Panc1 (cell line): ENCODE data around the gene GRIK1. TPM values are rescaled to one million over a fixed set of nuclear protein-coding genes. Genes with fewer than 3 reads are reported as not detected.

Experiments used
- ATAC-seq: fragments of 200-7000 bp; cut with Tn5 transposase; 2 replicates; pipeline ENCODE4 v1.9.1; 2020; ENCODE audit warnings: mild to moderate bottlenecking, moderate library complexity
- BruUV-seq: library from RNA; stranded (reverse); fragments of 400-500 nt; replicated peaks from 2 replicates; lab custom pipeline; 2021; lab: Mats Ljungman, UMichigan
- CTCF ChIA-PET: fragments of 300-600 bp; sonication (Branson Sonifier 250); formaldehyde crosslinking; loops from one replicate; lab custom pipeline; 2022; ENCODE audit warnings: antibody characterized with exemption; lab: Charles Lee
- POLR2A ChIA-PET: fragments of 300-600 bp; sonication (Branson Sonifier 250); formaldehyde crosslinking; loops from one replicate; lab custom pipeline; 2022; ENCODE audit warnings: antibody characterized with exemption; lab: Charles Lee
- DNase-seq: peaks from one replicate; pipeline ENCODE4 v3.0.0-alpha.2; 2010; ENCODE audit warnings: low read depth, low spot score
- H3K27ac ChIP-seq: 2 replicates; pipeline ENCODE4 v1.5.1; 2011; ENCODE audit warnings: mild to moderate bottlenecking, low read length, inconsistent platforms
- H3K27me3 ChIP-seq: fragments of 200-500 bp; sonication (Bioruptor generic); 2 replicates; pipeline ENCODE4 v1.6.0; 2014; ENCODE audit warnings: low read length, inconsistent platforms; ENCODE audit not compliant: control insufficient read depth, insufficient read depth
- H3K36me3 ChIP-seq: fragments of 200-500 bp; sonication (Bioruptor generic); 2 replicates; pipeline ENCODE4 v1.5.1; 2014; ENCODE audit warnings: inconsistent platforms, mild to moderate bottlenecking, low read length, moderate library complexity; ENCODE audit not compliant: control insufficient read depth, insufficient read depth
- H3K4me1 ChIP-seq: 2 replicates; pipeline ENCODE4 v1.5.1; 2011; ENCODE audit warnings: inconsistent platforms, mild to moderate bottlenecking, low read length, moderate library complexity; ENCODE audit not compliant: control insufficient read depth, insufficient read depth
- H3K4me3 ChIP-seq, 2 experiments: 2 replicates each; pipeline ENCODE4 v1.5.1; 2011 to 2012; ENCODE audit warnings: low read depth in 2 of 2, low read length in 2 of 2, mild to moderate bottlenecking in 2 of 2, inconsistent platforms in 1 of 2, moderate library complexity in 1 of 2
- H3K9me3 ChIP-seq: fragments of 200-500 bp; sonication (Bioruptor generic); 2 replicates; pipeline ENCODE4 v1.5.1; 2014; ENCODE audit warnings: low read depth, mild to moderate bottlenecking, inconsistent platforms, low read length, moderate library complexity; ENCODE audit not compliant: control insufficient read depth, insufficient read depth
- CTCF ChIP-seq: fragments of 450-650 bp; IDR thresholded peaks from 2 replicates; pipeline ENCODE4 v1.5.1; 2017; ENCODE audit warnings: mild to moderate bottlenecking
- POLR2AphosphoS5 ChIP-seq: IDR thresholded peaks from 2 replicates; pipeline ENCODE4 v1.6.1; 2012; ENCODE audit warnings: mild to moderate bottlenecking, low read depth, low read length, moderate library complexity
- REST ChIP-seq, 2 experiments: IDR thresholded peaks; 2 replicates each; pipeline ENCODE4 v1.6.1; 2011 to 2012; ENCODE audit warnings: low read depth in 2 of 2, control low read depth in 1 of 2, low read length in 1 of 2, mild to moderate bottlenecking in 1 of 2, moderate library complexity in 1 of 2; ENCODE audit not compliant: insufficient read depth in 1 of 2
- SIN3A ChIP-seq: IDR thresholded peaks from 2 replicates; pipeline ENCODE4 v1.6.1; 2012; ENCODE audit warnings: low read depth, mild to moderate bottlenecking, low read length, moderate library complexity, borderline replicate concordance; ENCODE audit not compliant: insufficient read depth
- TCF7L2 ChIP-seq: IDR thresholded peaks from 2 replicates; pipeline ENCODE4 v1.6.1; 2011; ENCODE audit warnings: mild to moderate bottlenecking, low read depth, low read length, inconsistent platforms
- in situ Hi-C: cut with HindIII; loops from 2 replicates; pipeline ENCODE4 v1.10.0; 2016; ENCODE audit warnings: low sequenced_read_pairs, low pct_unique_long_range_greater_than_20kb
- intact Hi-C: fragments of 100-400 bp; cut with micrococcal nuclease; formaldehyde crosslinking; loops from one replicate; pipeline ENCODE4 v1.10.0; 2022; ENCODE audit not compliant: unreplicated experiment
- total RNA-seq: library from RNA; stranded (reverse); gene quantifications from one replicate; pipeline ENCODE4 v1.2.1, GENCODE V29; 2021; ENCODE audit not compliant: unreplicated experiment

Gene GRIK1
- total RNA-seq, 1 experiment from 2014 or later = not detected

GRCh38 chr21:29538115-29538514 lies 401.7 kb downstream of the GRIK1 start:
- H3K9me3 ChIP-seq = no peaks in the 10 kb centered on the region
- no peaks in the 10 kb centered on the region for H3K4me1 ChIP-seq
- no peaks in the 10 kb centered on the region for H3K27me3 ChIP-seq
- H3K36me3 ChIP-seq = no peaks in the 10 kb centered on the region
- POLR2A ChIA-PET = no interaction called here
- H3K27ac ChIP-seq = no peak overlapping the region
- intact Hi-C loops (no loop called here), in situ Hi-C loops (no loop called here)
- DNase-seq (no peak), ATAC-seq (no peak)
- H3K4me3 ChIP-seq = no peak overlapping the region
- CTCF ChIA-PET = no interaction called here
- TF ChIP-seq POLR2AphosphoS5 (no peak), SIN3A (no peak), CTCF (no peak), REST (IDR thresholded peaks at IDR 0.05; ENCODE audit: insufficient read depth in 1 of 2, low read depth in 2 of 2, low read length in 1 of 2) (no peak), TCF7L2 (no peak)
- no TSS peak for BruUV-seq

GRCh38 chr21:29534448-29534847 lies 405.3 kb downstream of the GRIK1 start:
- ChIA-PET POLR2A (no interaction called here), CTCF (no interaction called here)
- Histone ChIP-seq H3K27me3 (no peaks in the 10 kb centered on the region), H3K9me3 (no peaks in the 10 kb centered on the region), H3K27ac (no peak overlapping the region), H3K4me1 (no peaks in the 10 kb centered on the region), H3K36me3 (no peaks in the 10 kb centered on the region), H3K4me3 (no peak overlapping the region)
- ATAC-seq (no peak), DNase-seq (no peak)
- intact Hi-C loops (no loop called here), in situ Hi-C loops (no loop called here)
- no peak for TF ChIP-seq TCF7L2
- no TSS peak for BruUV-seq

GRCh38 chr21:29529139-29529538 lies 410.7 kb downstream of the GRIK1 start:
- Histone ChIP-seq H3K4me3 (no peak overlapping the region), H3K27me3 (no peaks in the 10 kb centered on the region), H3K9me3 (no peaks in the 10 kb centered on the region), H3K36me3 (no peaks in the 10 kb centered on the region), H3K4me1 (no peaks in the 10 kb centered on the region), H3K27ac (no peak overlapping the region)
- DNase-seq (no peak), ATAC-seq (no peak)
- intact Hi-C loops (no loop called here), in situ Hi-C loops (no loop called here)
- no TSS peak for BruUV-seq
- CTCF ChIA-PET = no interaction called here
- POLR2A ChIA-PET = no interaction called here
- TF ChIP-seq POLR2AphosphoS5 = no peak
